Measurements from ENCODE around the gene LCN6.

GRCh38 chr9:136771907-136772415, 23.6 kb upstream of the LCN6 start:
- TF ChIP-seq CTCF (IDR thresholded peaks at IDR 0.05; ENCODE audit: poor library complexity) (no peak), EZH2phosphoT487 (IDR thresholded peaks at IDR 0.05; ENCODE audit: low read depth, severe bottlenecking, unreplicated experiment) (no peak)

All from hepatocyte (in vitro differentiated cells).